HG02943 (cell line): ENCODE results near the gene MPPED1.

Experiments
- ATAC-seq: cut with Tn5 transposase; IDR thresholded peaks from one replicate; pipeline ENCODE4 v1.9.1; 2021; ENCODE audit warnings: mild to moderate bottlenecking, low read depth, moderate library complexity; ENCODE audit not compliant: unreplicated experiment

The MPPED1 gene

DNA sequence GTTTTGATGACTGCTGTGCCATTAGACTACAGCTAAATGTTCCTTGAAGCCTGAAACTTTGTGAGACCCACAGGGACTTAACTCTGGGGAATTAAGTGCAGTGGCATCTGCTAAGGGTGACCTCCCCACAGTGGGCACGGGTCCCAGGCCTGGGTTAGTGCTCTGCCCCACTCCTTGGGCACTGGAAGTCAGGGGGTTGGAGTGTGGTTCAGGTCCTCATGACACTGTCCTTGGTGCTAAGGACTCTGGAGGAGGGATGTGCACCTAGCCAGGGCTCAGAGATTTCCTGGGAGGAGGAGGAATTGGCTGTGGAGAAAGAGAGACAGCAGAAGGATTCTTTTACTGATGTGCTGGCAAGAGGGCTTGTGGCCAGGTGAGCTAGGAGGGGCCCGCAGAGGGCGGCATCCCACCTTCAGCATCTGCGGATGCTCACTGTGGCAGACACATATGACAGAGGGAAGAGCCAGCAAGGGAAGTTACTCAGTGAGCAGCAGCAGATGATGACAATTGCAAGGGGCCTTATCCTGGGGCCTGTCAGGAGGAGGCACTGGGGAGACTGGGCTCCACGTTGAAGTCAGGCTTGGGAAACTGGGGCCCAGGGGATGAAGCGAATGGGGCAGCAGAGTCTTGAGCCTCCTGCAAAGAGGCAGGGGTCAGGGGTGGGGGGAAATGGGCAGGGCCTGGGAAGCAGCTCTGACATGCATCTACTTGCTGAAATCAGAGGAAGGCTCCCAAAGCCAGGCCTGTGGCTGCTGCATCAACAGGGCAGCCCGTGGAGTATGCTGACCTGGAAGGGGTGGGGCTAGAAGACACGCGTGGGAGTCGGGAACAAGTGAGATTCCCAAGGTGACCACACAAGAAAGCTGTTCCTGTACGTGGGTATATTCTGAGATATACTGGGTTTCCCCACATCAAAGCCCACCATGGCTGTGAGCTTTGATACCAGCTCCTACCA lies 144.0 kb downstream of the MPPED1 start:
- ATAC-seq, result no peak
